ENCODE data around the gene CEBPA.

Gene CEBPA

GRCh38 chr19:33290956-33291622 is 11.2 kb downstream of the CEBPA start:
- FAIRE-seq (no peak), DNase-seq (ENCODE audit: insufficient read length, low spot score) (no peak)

GRCh38 chr19:33290082-33290815 is 12.1 kb downstream of the CEBPA start:
- DNase-seq (ENCODE audit: insufficient read length, low spot score) = no peak
- no peak for FAIRE-seq

GRCh38 chr19:33289261-33289660 is 13.1 kb downstream of the CEBPA start:
- FAIRE-seq = no peak
- DNase-seq (ENCODE audit: insufficient read length, low spot score) = no peak

GRCh38 chr19:33288666-33289065 is 13.7 kb downstream of the CEBPA start:
- no peak for FAIRE-seq
- no peak for DNase-seq (ENCODE audit: insufficient read length, low spot score)

GRCh38 chr19:33287927-33288326 is 14.4 kb downstream of the CEBPA start:
- no peak for FAIRE-seq
- DNase-seq (ENCODE audit: insufficient read length, low spot score) = no peak

GRCh38 chr19:33287438-33287837 is 14.9 kb downstream of the CEBPA start:
- DNase-seq (ENCODE audit: insufficient read length, low spot score) = no peak
- FAIRE-seq = no peak

GRCh38 chr19:33286899-33287298 is 15.4 kb downstream of the CEBPA start:
- DNase-seq (ENCODE audit: insufficient read length, low spot score) (no peak), FAIRE-seq (no peak)

GRCh38 chr19:33285441-33285927 is 16.9 kb downstream of the CEBPA start:
- no peak for DNase-seq (ENCODE audit: insufficient read length, low spot score)
- FAIRE-seq = no peak

GRCh38 chr19:33284756-33285155 is 17.6 kb downstream of the CEBPA start:
- DNase-seq (ENCODE audit: insufficient read length, low spot score) (no peak), FAIRE-seq (no peak)

GRCh38 chr19:33284146-33284643 is 18.1 kb downstream of the CEBPA start:
- DNase-seq (ENCODE audit: insufficient read length, low spot score) (no peak), FAIRE-seq (no peak)

- DNase-seq (ENCODE audit: insufficient read length, low spot score) (no peak), FAIRE-seq (no peak)
Observed at GRCh38 chr19:33283589-33283988, 18.7 kb downstream of the CEBPA start.

- DNase-seq (ENCODE audit: insufficient read length, low spot score) = no peak
- no peak for FAIRE-seq
Observed at GRCh38 chr19:33282036-33282671, 20.2 kb downstream of the CEBPA start.

GRCh38 chr19:33281296-33281926 is 20.9 kb downstream of the CEBPA start:
- FAIRE-seq = no peak

GRCh38 chr19:33280351-33280921 is 21.9 kb downstream of the CEBPA start:
- peak; percentile 81 for DNase-seq (ENCODE audit: insufficient read length, low spot score)

More at GRCh38 chr19:33281296-33281926, 20.9 kb downstream of the CEBPA start:
- DNase-seq (ENCODE audit: insufficient read length, low spot score) = no peak

GRCh38 chr19:33279430-33280350 is 22.6 kb downstream of the CEBPA start:
- DNase-seq (ENCODE audit: insufficient read length, low spot score) (no peak), FAIRE-seq (no peak)

More at GRCh38 chr19:33280351-33280921, 21.9 kb downstream of the CEBPA start:
- FAIRE-seq = peak; percentile 91

- no peak for FAIRE-seq
- no peak for DNase-seq (ENCODE audit: insufficient read length, low spot score)
Observed at GRCh38 chr19:33278403-33279269, 23.7 kb downstream of the CEBPA start.

- no peak for DNase-seq (ENCODE audit: insufficient read length, low spot score)
- no peak for FAIRE-seq
Observed at GRCh38 chr19:33278023-33278402, 24.3 kb downstream of the CEBPA start.

- FAIRE-seq (no peak), DNase-seq (ENCODE audit: insufficient read length, low spot score) (no peak)
Observed at GRCh38 chr19:33277434-33277833, 24.9 kb downstream of the CEBPA start.

Measured in GM19239 (cell line).